HL-60 (cell line): ENCODE results near the gene ATE1.

Experiments used
- DNase-seq, 2 experiments: peaks; one replicate each; pipeline ENCODE4 v3.0.0-alpha.2; 2010 to 2020; ENCODE audit warnings: low read depth in 1 of 2, low spot score in 1 of 2
- H3K27ac ChIP-seq: fragments of 250-450 bp; sonication (Bioruptor Pico); replicated peaks from 2 replicates; pipeline ENCODE4 v1.5.1; 2020; ENCODE audit warnings: mild to moderate bottlenecking, moderate library complexity
- H3K27me3 ChIP-seq: fragments of 250-450 bp; sonication (Bioruptor Pico); 2 replicates; pipeline ENCODE4 v1.5.1; 2021; ENCODE audit warnings: mild to moderate bottlenecking, moderate library complexity; ENCODE audit not compliant: insufficient read depth, poor library complexity, severe bottlenecking
- H3K4me3 ChIP-seq: replicated peaks from 2 replicates; pipeline ENCODE4 v1.5.1; 2011; ENCODE audit warnings: mild to moderate bottlenecking, control low read depth, low read length; ENCODE audit not compliant: insufficient read depth
- CTCF ChIP-seq: IDR thresholded peaks from one replicate; pipeline ENCODE4 v1.5.1; 2011; ENCODE audit warnings: low read length, control low read depth, inconsistent platforms; ENCODE audit not compliant: insufficient read depth
- GABPA ChIP-seq: IDR thresholded peaks from 2 replicates; pipeline ENCODE4 v1.6.1; 2012; ENCODE audit warnings: low read depth
- POLR2AphosphoS5 ChIP-seq: IDR thresholded peaks from 2 replicates; pipeline ENCODE4 v1.6.1; 2012; ENCODE audit warnings: low read depth
- REST ChIP-seq: IDR thresholded peaks from 2 replicates; pipeline ENCODE4 v1.6.1; 2012; ENCODE audit warnings: low read depth; ENCODE audit not compliant: insufficient replicate concordance
- SPI1 ChIP-seq: IDR thresholded peaks from 2 replicates; pipeline ENCODE4 v1.6.1; 2012; ENCODE audit warnings: low read depth, mild to moderate bottlenecking, borderline replicate concordance

ATE1 gene

GRCh38 chr10:121722665-121723064 is 205.2 kb downstream of the ATE1 start:
- TF ChIP-seq SPI1 (no peak), POLR2AphosphoS5 (no peak), GABPA (no peak), CTCF (no peak), REST (no peak)
- no peak for DNase-seq
- no peak overlapping the region for H3K4me3 ChIP-seq
- H3K27ac ChIP-seq: no peak overlapping the region
- H3K27me3 ChIP-seq: no peaks in the 10 kb centered on the region

GRCh38 chr10:121721257-121721656 is 206.6 kb downstream of the ATE1 start:
- Histone ChIP-seq H3K27ac (no peak overlapping the region), H3K4me3 (no peak overlapping the region), H3K27me3 (no peaks in the 10 kb centered on the region)
- TF ChIP-seq GABPA (no peak), REST (no peak), SPI1 (no peak), CTCF (no peak), POLR2AphosphoS5 (no peak)
- no peak for DNase-seq

- Histone ChIP-seq H3K27me3 (no peaks in the 10 kb centered on the region), H3K27ac (no peak overlapping the region)
- TF ChIP-seq SPI1 (no peak), POLR2AphosphoS5 (no peak), CTCF (no peak)
Measured at GRCh38 chr10:121715969-121716368, 211.9 kb downstream of the ATE1 start.

GRCh38 chr10:121715076-121715475 is 212.8 kb downstream of the ATE1 start:
- Histone ChIP-seq H3K4me3 (no peak overlapping the region), H3K27ac (no peak overlapping the region), H3K27me3 (no peaks in the 10 kb centered on the region)
- TF ChIP-seq CTCF (no peak), SPI1 (no peak), REST (no peak), POLR2AphosphoS5 (no peak), GABPA (no peak)
- no peak for DNase-seq

More at GRCh38 chr10:121715969-121716368, 211.9 kb downstream of the ATE1 start:
- H3K4me3 ChIP-seq: no peak overlapping the region
- no peak for DNase-seq
